ENCODE measurements around the gene GMPS.
"Not testable (repeated sequence)": the region's sequence is repeated elsewhere in the genome, so short reads cannot be mapped to it uniquely, and the experiment has no call there.

Gene GMPS

GRCh38 chr3:155944081-155944480 is 73.6 kb downstream of the GMPS start:
- no peak for DNase-seq (ENCODE audit: low read depth in 3 of 3)

GRCh38 chr3:155946178-155946577 is 75.7 kb downstream of the GMPS start:
- no peak for DNase-seq (ENCODE audit: low read depth in 3 of 3)

DNA sequence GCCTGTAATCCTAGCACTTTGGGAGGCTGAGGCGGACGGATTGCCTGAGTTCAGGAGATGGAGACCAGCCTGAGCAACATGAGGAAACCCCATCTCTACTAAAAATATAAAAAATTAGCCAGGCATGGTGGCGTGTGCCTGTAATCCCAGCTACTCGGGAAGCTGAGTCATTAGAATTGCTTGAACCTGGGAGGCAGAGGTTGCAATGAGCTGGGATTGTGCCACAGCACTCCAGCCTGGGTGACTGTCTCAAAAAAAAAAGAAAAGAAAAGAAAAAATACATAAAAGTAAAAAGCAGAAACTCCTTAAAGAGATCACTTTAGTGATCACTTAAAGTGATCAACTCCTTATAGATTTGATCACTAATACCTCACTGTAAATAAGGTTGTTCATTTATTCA is 78.0 kb downstream of the GMPS start:
- no peak for DNase-seq (ENCODE audit: low read depth in 3 of 3)

DNA sequence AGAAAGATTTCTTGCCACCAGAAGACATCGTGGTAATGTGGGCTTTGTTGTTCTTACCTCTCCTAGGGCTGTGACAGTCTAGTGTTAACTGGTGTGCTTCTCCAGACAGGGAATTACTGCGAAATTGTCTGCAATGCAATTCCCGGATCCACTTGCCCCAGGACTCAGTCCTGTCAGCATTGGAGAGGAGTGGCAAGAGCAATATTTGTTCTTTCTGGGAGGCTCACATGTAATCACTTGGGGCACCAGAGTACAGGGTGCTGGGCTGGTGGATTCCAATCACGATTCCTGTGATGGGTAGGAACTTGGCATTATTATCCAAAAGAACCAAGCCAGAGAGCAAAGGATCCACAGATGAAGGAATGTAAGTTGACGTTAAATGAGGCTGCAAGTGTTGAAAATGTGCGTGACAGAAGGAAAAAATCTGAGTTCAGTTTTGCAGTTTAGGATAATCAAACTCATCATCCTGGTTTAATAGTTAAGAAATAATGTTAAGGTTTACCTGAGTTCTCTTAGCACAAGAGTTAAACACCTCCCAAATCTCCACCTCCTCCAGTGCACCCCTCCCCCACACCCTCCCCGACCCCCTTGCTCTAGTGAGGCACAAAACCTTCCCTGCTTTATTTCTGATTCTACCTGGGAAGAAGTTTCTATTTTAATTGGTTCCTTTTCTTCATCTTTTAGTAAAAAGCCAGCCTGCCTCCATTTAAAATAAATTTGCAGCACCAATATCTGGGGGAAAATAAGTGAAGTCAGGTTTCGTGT is 79.2 kb downstream of the GMPS start:
- no peak for DNase-seq (ENCODE audit: low read depth in 3 of 3)

DNA sequence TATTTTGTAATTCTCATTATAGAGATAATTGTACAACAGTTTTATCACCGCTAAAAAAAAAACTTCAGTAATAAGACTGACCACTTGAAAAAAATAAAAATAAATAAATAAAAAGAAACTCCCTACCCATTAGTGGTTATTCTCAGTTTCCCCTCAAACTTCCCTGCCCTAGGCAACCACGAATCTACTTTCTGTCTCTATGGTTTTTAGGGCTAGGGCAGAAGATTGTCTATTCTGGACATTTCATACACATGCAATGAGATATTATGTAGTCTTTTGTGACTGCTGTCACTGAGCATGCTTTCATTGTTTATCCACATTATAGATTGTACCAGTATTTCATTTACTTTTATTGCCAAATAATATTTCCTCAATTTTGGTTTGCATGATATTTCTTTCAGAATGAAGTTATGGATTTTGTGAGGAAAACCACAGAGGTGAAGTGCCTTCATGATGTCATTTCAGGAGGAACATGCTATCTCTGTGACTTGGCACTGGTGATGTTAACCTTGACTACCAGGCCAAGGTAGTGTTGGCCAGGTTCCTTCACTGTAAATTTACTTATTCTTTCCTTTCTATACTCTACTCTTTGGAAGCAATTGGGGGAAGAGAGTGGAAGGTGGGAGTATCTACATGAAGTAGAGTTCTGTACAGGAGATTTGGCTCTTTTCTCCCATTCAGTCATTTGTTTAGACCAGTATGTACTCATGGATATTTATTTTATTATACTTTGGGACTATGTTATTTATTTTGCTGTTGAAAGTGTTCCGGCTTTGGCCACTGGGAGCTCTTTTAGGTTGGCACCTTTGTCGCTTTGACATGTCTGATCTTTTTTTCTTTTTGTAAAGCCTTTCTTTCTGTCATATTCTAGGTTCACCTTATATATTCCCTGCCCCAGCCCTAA is 86.3 kb downstream of the GMPS start:
- DNase-seq (ENCODE audit: low read depth in 3 of 3) = no peak

- DNase-seq (ENCODE audit: low read depth in 3 of 3) = no peak
Observed at GRCh38 chr3:155957412-155957880, 87.0 kb downstream of the GMPS start.

DNA sequence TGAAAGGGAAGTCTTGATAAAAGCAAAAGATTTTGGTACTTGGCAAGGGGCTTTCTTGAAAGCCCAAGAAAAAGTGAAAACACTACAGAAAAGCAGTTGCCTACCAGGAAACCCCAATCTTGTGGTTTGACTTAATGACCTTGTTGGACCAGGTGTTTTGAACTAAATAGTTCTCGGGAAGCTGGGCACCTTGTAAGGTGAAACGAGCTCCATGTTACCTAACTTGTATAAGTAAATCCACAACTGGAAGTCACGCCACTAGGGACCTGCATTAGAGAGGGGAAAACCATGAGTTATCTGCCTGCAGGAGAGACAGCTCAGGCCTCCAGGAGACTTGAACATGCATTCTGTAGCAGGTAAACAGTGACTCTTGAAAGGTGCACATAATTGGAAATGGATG is 88.2 kb downstream of the GMPS start:
- DNase-seq (ENCODE audit: low read depth in 3 of 3) = no peak

DNA sequence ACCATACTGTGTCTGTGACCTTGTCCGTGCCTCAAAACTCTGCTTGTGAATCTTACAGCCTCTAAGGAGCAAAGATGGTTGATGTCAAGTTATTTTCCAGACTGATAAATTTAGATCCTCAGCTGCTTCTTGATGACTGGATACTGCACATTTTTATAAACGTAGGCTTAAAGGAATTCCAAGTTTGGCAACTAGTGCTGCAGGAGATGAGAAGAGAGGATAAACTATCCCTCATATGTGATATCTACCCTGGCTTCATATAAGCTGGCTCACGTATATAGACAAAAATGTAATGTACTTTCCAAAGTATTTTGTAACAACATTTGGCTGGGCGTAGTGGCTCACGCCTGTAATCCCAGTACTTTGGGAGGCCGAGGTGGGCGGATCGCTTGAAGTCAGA is 89.6 kb downstream of the GMPS start:
- no peak for DNase-seq (ENCODE audit: low read depth in 3 of 3)

GRCh38 chr3:155961044-155961443 is 90.6 kb downstream of the GMPS start:
- DNase-seq (ENCODE audit: low read depth in 3 of 3) = not testable (repeated sequence)

GRCh38 chr3:155963570-155963969 is 93.1 kb downstream of the GMPS start:
- no peak for DNase-seq (ENCODE audit: low read depth in 3 of 3)

DNA sequence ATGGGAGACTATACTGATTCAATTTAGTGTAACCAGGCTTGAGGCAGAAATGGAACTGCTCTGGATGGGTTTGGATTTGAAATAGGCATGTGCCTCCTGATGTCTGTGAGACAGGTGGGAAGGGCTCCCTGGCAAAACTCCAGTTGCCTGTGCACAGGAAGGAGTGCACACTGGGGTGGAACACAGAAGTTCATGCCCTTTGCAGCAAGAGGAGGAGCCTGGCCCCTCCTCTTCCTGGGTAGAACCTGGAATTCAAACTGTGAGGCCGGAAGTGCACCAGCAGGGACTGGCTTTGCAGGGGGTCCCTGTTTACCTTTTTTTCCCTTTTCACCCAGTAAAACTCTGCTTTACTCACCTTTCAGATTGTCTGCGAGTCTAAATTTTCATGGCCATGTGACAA is 99.9 kb downstream of the GMPS start:
- no peak for DNase-seq (ENCODE audit: low read depth in 3 of 3)

DNA sequence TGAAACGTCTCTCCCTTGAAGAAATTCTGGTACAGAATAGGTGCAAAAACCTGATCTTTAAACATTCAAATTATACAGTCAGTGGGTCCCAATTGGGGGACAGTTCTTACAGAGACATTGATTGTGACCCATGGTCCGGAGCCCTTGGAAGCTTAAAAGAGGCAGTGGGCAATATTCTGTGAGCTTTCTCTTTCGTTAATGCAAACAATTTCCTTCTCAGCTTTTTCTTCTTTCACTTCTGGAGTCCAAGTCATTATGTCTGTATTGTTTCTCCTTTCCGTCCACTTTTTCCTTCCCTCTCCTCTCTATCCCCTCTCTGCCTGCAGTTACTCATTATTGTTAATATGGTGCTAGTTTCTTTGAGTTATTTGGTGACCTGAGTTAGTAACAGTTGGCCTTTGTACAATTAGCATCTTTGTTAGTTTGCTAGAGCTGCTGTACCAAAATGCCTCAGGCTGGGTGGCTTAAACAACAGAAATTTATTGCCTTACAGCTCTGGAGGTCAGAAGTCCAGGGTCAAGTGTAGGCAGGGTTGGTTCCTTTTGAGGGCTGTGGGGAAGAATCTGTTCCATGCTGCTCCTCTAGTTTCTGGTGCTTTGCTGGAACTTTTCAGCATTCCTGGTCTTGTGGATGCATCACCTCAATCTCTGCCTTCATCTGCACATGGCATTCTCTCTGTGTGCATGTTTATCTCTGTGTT is 102.6 kb downstream of the GMPS start:
- no peak for DNase-seq (ENCODE audit: low read depth in 3 of 3)

GRCh38 chr3:155978324-155978723 is 107.9 kb downstream of the GMPS start:
- DNase-seq (ENCODE audit: low read depth in 3 of 3) = no peak

GRCh38 chr3:155979746-155980145 is 109.3 kb downstream of the GMPS start:
- DNase-seq (ENCODE audit: low read depth in 3 of 3) = no peak

- no peak for DNase-seq (ENCODE audit: low read depth in 3 of 3)
Observed at GRCh38 chr3:155981669-155982068, 111.2 kb downstream of the GMPS start.

DNA sequence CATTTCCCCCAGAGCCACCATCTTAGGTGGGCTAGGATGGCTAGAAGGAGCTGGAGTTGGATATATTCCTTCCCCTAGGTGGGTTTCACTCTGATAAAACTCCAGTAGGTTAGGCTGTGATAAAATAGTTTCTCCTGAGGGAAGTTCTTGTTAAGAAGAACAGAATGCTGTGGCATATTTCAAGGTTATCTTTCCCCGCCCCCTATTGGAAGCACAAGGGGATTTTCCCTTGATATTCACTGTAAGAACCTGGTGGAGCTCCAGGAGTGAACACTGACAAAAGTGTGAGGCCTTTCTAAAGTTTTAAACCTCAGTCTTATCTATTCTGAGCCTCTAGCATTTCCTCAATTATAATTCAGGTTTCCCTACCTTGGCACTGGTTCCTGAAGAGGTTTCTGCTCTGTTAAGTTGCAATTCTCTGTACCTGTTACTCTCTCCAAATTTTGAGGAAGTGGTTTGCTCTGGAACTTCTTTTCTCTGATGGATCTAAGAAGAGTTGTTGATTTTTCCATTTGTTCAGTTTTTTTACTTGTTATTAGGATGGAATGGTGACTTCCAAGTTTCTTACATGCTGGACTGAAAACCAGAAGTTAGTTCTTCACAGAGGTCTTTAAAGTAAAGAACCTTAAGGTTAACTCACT is 113.5 kb downstream of the GMPS start:
- DNase-seq (ENCODE audit: low read depth in 3 of 3) = no peak

- DNase-seq (ENCODE audit: low read depth in 3 of 3) = no peak
Observed at GRCh38 chr3:155984791-155985417, 114.5 kb downstream of the GMPS start.

DNA sequence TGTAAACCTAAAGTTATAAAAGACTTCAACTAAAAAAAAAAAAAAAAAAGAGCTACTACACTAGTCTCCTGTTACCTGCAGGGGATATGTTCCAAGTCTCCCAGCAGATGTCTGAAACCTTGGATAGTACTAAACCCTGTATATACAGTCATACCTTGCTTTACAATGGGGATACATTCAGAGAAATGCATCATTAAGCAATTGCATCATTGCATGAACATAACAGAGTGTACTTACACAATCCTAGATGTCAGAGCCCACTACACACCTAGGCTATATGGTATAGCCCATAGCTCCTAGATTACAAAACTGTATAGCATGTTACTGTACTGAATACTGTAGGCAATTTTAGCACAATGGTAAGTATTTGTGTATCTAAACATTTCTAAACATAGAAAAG is 119.1 kb downstream of the GMPS start:
- DNase-seq (ENCODE audit: low read depth in 3 of 3) = no peak

DNA sequence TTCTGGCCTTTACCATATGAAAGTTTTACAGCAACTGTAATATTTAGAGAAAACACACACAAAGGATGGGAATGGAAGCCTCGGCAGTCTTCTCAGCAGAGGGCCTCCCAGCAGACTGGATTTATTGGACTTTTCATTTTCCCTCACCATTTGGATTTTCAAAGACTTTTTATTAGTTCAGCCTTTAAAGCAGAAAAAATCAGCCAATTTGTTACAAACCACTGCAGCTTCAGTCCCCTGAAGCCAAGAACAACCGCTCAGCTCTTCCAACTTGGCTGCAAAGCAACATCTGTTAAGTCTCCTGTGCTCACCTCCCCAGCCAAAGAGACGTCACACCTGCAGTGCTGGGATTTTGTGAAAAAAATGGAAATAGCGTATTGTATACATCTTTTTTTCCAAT is 120.8 kb downstream of the GMPS start:
- DNase-seq (ENCODE audit: low read depth in 3 of 3) = no peak

- DNase-seq (ENCODE audit: low read depth in 3 of 3) = no peak
Observed at GRCh38 chr3:155991847-155992246, 121.4 kb downstream of the GMPS start.
